HepG2 (cell line): ENCODE measurements around the gene WNT9A. TPM values are rescaled to one million over a fixed set of nuclear protein-coding genes. Genes with fewer than 3 reads are reported as not detected.

ENCODE experiments used
- ATAC-seq: fragments of 200-7000 bp; cut with Tn5 transposase; 3 replicates; pipeline ENCODE4 v1.9.1; 2020; ENCODE audit warnings: mild to moderate bottlenecking, moderate library complexity
- BruUV-seq: library from RNA; stranded (reverse); fragments of 400-500 nt; replicated peaks from 2 replicates; lab custom pipeline; 2021; lab: Mats Ljungman, UMichigan
- CTCF ChIA-PET: fragments of 300-600 bp; formaldehyde crosslinking; extraction: SDS; loops from one replicate; lab custom pipeline; 2021; ENCODE audit warnings: low total read pairs, inconsistent platforms, low intra/inter-chr PET ratio; lab: Yijun Ruan, JAX
- POLR2A ChIA-PET: fragments of 350-600 bp; sonication (Branson Sonifier 250); formaldehyde crosslinking; loops from one replicate; lab custom pipeline; 2020; ENCODE audit warnings: antibody characterized with exemption, inconsistent platforms; lab: Yijun Ruan, JAX
- DNase-seq: peaks from one replicate; pipeline ENCODE4 v3.0.0-alpha.2; 2015; ENCODE audit warnings: low spot score
- FAIRE-seq: peaks from 3 replicates; lab custom pipeline; 2011; peaks lifted over from hg19 to GRCh38; lab: Jason Lieb, UNC
- H2AFZ ChIP-seq: one replicate; pipeline ENCODE4 v1.6.1; 2011; ENCODE audit warnings: low read length, inconsistent platforms
- H3K27ac ChIP-seq: fragments of 300-600 bp; 3 replicates; pipeline ENCODE4 v1.8.0; 2011; ENCODE audit warnings: mixed run types, mild to moderate bottlenecking, mixed read lengths, low read length, inconsistent platforms; ENCODE audit not compliant: insufficient read depth; ENCODE audit errors: extremely low read length
- H3K27me3 ChIP-seq, 2 experiments: fragments of 200-600 bp in 1 of 2; 2 replicates in 1 of 2; 3 replicates in 1 of 2; pipeline versions ENCODE4 v1.6.0 to v1.8.0; 2011; ENCODE audit warnings: low read length in 2 of 2, mild to moderate bottlenecking in 2 of 2, moderate library complexity in 2 of 2, inconsistent platforms in 1 of 2; ENCODE audit not compliant: insufficient read depth in 2 of 2, control insufficient read depth in 1 of 2
- H3K36me3 ChIP-seq, 2 experiments: fragments of 200-600 bp in 1 of 2; replicated peaks in 1 of 2; 2 replicates in 1 of 2; 3 replicates in 1 of 2; pipeline versions ENCODE4 v1.5.1 to v1.8.0; 2011; ENCODE audit warnings: low read length in 2 of 2, inconsistent platforms in 1 of 2; ENCODE audit not compliant: insufficient read depth in 2 of 2, control insufficient read depth in 1 of 2
- H3K4me1 ChIP-seq: 2 replicates; pipeline ENCODE4 v1.5.1; 2012; ENCODE audit warnings: low read length, inconsistent platforms; ENCODE audit not compliant: insufficient read depth
- H3K4me2 ChIP-seq: 2 replicates; pipeline ENCODE4 v1.6.0; 2011; ENCODE audit warnings: low read depth, low read length, inconsistent platforms
- H3K4me3 ChIP-seq, 3 experiments: fragments of 200-600 bp in 1 of 3; sonication (generic), shearing (Covaris generic) in 1 of 3; replicated peaks in 1 of 3; 2 replicates each; pipeline ENCODE4 v1.5.1; 2011 to 2016; ENCODE audit warnings: low read length in 3 of 3, inconsistent platforms in 2 of 3, low read depth in 2 of 3, mild to moderate bottlenecking in 2 of 3, control low read depth in 1 of 3, mixed read lengths in 1 of 3; ENCODE audit not compliant: insufficient read depth in 1 of 3
- H3K79me2 ChIP-seq: one replicate; pipeline ENCODE4 v1.6.1; 2011; ENCODE audit warnings: low read length, inconsistent platforms; ENCODE audit not compliant: insufficient read depth
- H3K9ac ChIP-seq: 2 replicates; pipeline ENCODE4 v1.6.0; 2011; ENCODE audit warnings: mild to moderate bottlenecking, low read depth, low read length, inconsistent platforms; ENCODE audit not compliant: insufficient read depth
- H3K9me3 ChIP-seq: 2 replicates; pipeline ENCODE4 v1.5.1; 2012; ENCODE audit warnings: mild to moderate bottlenecking, low read length
- H4K20me1 ChIP-seq: 2 replicates; pipeline ENCODE4 v1.6.0; 2011; ENCODE audit warnings: inconsistent platforms, mild to moderate bottlenecking, low read length, moderate library complexity; ENCODE audit not compliant: insufficient read depth
- DNMT3B ChIP-seq: conservative IDR thresholded peaks from 2 replicates; pipeline ENCODE4 v1.6.1; 2016; ENCODE audit warnings: missing biosample characterization, control low read depth
- MATR3 ChIP-seq: sonication (generic); formaldehyde crosslinking; IDR thresholded peaks from 2 replicates; pipeline ENCODE4 v1.4.0; 2020; ENCODE audit warnings: missing genetic modification reagents
- ZC3H4 ChIP-seq: sonication (generic); formaldehyde crosslinking; IDR thresholded peaks from 2 replicates; pipeline ENCODE4 v1.4.0; 2020; ENCODE audit warnings: missing genetic modification reagents, borderline replicate concordance
- ZNF180 ChIP-seq: sonication (generic); formaldehyde crosslinking; IDR thresholded peaks from 2 replicates; pipeline ENCODE4 v1.4.0; 2020; ENCODE audit warnings: low read depth, missing genetic modification reagents, borderline replicate concordance
- ZNF317 ChIP-seq: sonication (generic); formaldehyde crosslinking; IDR thresholded peaks from 2 replicates; pipeline ENCODE4 v1.5.0; 2020; ENCODE audit warnings: mild to moderate bottlenecking, missing genetic modification reagents
- ZNF577 ChIP-seq: sonication (generic); formaldehyde crosslinking; IDR thresholded peaks from 2 replicates; pipeline ENCODE4 v1.4.0; 2020; ENCODE audit warnings: mild to moderate bottlenecking, low read depth, missing genetic modification reagents, borderline replicate concordance
- ZNF891 ChIP-seq: sonication (generic); formaldehyde crosslinking; IDR thresholded peaks from 2 replicates; pipeline ENCODE4 v1.5.0; 2020; ENCODE audit warnings: mild to moderate bottlenecking, missing genetic modification reagents
- WGBS: methylation state at CpG from one replicate; pipeline ENCODE4 v1.1.6; 2017; ENCODE audit warnings: low lambda C conversion rate; 5-methylcytosine and 5-hydroxymethylcytosine counted together
- in situ Hi-C: cut with HindIII; loops from 2 replicates; pipeline ENCODE4 v1.10.0; 2017; ENCODE audit warnings: low pct_unique_long_range_greater_than_20kb; ENCODE audit not compliant: extremely low pct_ligation_motif_present
- intact Hi-C: fragments of 100-400 bp; cut with micrococcal nuclease; formaldehyde crosslinking; loops from one replicate; pipeline ENCODE4 v1.10.0; 2022; ENCODE audit not compliant: unreplicated experiment
- polyA plus RNA-seq, 8 experiments: library from polyadenylated mRNA; depleted of rRNA in 3 of 8; stranded (reverse) in 7 of 8; unstranded in 1 of 8; fragments of >200 nt; fragmentation: Illumina TruSeq in 4 of 8; extraction: Trizol in 4 of 8; gene quantifications; 2 replicates each; pipeline versions ENCODE4 v1.2.1 to v1.2.3, GENCODE V29; 2011 to 2016; ENCODE audit warnings: low read depth in 4 of 8, missing spikeins in 1 of 8, mixed read lengths in 1 of 8; ENCODE audit not compliant: insufficient read depth in 1 of 8
- total RNA-seq, 5 experiments: library from RNA; depleted of rRNA; stranded (reverse); fragments of >200 nt; fragmentation: Illumina TruSeq; extraction: Trizol; gene quantifications; 2 replicates each; pipeline ENCODE4 v1.2.3, GENCODE V29; 2016; ENCODE audit warnings: low read depth in 1 of 5
- TF ChIP-seq, protein P1 (sequence below): sonication (generic); formaldehyde crosslinking; IDR thresholded peaks from 2 replicates; pipeline ENCODE4 v1.4.0; 2020; ENCODE audit warnings: missing genetic modification reagents, mild to moderate bottlenecking, borderline replicate concordance
- TF ChIP-seq, protein P2 (sequence below): sonication (generic); formaldehyde crosslinking; IDR thresholded peaks from 2 replicates; pipeline ENCODE4 v1.5.1; 2020; ENCODE audit warnings: mild to moderate bottlenecking, moderate library complexity, missing genetic modification reagents
- TF ChIP-seq, protein P3 (sequence below), 2 experiments: sonication (generic) in 1 of 2; formaldehyde crosslinking in 1 of 2; IDR thresholded peaks; 2 replicates each; pipeline versions ENCODE4 v1.6.1 to v1.9.0; 2014 to 2022; ENCODE audit warnings: antibody characterized with exemption in 1 of 2, borderline replicate concordance in 1 of 2, inconsistent platforms in 1 of 2, low read depth in 1 of 2, missing genetic modification reagents in 1 of 2

Gene WNT9A
- total and polyA plus RNA-seq, 2 of the 13 experiments (the other 11 are each of a cell fraction or from before 2014, with no cell fraction given) = 0.04 TPM; not detected in 1

DNA sequence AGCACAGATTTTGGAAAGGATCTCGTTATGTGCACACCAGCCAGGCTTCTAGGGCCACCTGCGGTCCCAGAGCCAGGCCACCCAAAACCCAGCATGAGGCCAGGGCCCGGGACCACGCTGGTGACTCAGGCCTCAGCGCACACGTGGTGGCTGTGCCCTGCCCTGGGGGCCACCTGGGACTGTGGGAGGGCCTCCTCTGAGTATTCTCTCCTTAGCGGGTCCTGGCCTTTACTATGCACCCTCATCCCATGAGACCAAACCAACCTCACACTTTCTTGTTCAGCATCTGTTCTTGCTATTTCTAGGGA, 9.9 kb downstream of the WNT9A start:
- TF ChIP-seq MATR3 (CRISPR knock-in tag) = no peak
- TF ChIP-seq, protein P1, sequence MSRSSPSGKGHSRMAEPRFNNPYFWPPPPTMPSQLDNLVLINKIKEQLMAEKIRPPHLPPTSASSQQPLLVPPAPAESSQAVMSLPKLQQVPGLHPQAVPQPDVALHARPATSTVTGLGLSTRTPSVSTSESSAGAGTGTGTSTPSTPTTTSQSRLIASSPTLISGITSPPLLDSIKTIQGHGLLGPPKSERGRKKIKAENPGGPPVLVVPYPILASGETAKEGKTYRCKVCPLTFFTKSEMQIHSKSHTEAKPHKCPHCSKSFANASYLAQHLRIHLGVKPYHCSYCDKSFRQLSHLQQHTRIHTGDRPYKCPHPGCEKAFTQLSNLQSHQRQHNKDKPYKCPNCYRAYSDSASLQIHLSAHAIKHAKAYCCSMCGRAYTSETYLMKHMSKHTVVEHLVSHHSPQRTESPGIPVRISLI (CRISPR knock-in tag) = no peak
- TF ChIP-seq ZNF317 (CRISPR knock-in tag) = no peak
- no peak for TF ChIP-seq ZNF180 (CRISPR knock-in tag)
- no peak for TF ChIP-seq ZNF577
- TF ChIP-seq, protein P2, sequence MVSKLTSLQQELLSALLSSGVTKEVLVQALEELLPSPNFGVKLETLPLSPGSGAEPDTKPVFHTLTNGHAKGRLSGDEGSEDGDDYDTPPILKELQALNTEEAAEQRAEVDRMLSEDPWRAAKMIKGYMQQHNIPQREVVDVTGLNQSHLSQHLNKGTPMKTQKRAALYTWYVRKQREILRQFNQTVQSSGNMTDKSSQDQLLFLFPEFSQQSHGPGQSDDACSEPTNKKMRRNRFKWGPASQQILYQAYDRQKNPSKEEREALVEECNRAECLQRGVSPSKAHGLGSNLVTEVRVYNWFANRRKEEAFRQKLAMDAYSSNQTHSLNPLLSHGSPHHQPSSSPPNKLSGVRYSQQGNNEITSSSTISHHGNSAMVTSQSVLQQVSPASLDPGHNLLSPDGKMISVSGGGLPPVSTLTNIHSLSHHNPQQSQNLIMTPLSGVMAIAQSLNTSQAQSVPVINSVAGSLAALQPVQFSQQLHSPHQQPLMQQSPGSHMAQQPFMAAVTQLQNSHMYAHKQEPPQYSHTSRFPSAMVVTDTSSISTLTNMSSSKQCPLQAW (CRISPR knock-in tag) = no peak
- no peak for TF ChIP-seq DNMT3B
- TF ChIP-seq ZC3H4 (CRISPR knock-in tag) = no peak
- TF ChIP-seq, protein P3, sequence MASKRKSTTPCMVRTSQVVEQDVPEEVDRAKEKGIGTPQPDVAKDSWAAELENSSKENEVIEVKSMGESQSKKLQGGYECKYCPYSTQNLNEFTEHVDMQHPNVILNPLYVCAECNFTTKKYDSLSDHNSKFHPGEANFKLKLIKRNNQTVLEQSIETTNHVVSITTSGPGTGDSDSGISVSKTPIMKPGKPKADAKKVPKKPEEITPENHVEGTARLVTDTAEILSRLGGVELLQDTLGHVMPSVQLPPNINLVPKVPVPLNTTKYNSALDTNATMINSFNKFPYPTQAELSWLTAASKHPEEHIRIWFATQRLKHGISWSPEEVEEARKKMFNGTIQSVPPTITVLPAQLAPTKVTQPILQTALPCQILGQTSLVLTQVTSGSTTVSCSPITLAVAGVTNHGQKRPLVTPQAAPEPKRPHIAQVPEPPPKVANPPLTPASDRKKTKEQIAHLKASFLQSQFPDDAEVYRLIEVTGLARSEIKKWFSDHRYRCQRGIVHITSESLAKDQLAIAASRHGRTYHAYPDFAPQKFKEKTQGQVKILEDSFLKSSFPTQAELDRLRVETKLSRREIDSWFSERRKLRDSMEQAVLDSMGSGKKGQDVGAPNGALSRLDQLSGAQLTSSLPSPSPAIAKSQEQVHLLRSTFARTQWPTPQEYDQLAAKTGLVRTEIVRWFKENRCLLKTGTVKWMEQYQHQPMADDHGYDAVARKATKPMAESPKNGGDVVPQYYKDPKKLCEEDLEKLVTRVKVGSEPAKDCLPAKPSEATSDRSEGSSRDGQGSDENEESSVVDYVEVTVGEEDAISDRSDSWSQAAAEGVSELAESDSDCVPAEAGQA (IDR thresholded peaks at IDR 0.05; ENCODE audit: low read depth) = no peak
- TF ChIP-seq, protein P3 (CRISPR knock-in tag; IDR thresholded peaks at IDR 0.05; ENCODE audit: borderline replicate concordance) = no peak
- TF ChIP-seq ZNF891 = no peak
- BruUV-seq = no TSS peak
- no peak overlapping the region for H3K27ac ChIP-seq
- peaks cover 11 to 70% of the 10 kb centered on the region in 2 experiments; a peak in 4 of 5 replicates for H3K27me3 ChIP-seq
- no peaks in the 10 kb centered on the region for H4K20me1 ChIP-seq
- POLR2A ChIA-PET = no interaction called here
- H3K4me3 ChIP-seq = no peak overlapping the region
- WGBS = 30% methylated on average over 3 of the region's 7 CpGs
- ATAC-seq (no peak), FAIRE-seq (no peak), DNase-seq (no peak)
- no peaks in the 10 kb centered on the region for H3K4me1 ChIP-seq
- no peak overlapping the region for H3K4me2 ChIP-seq
- H3K9ac ChIP-seq = no peak overlapping the region
- CTCF ChIA-PET = no interaction called here
- in situ Hi-C loops = no loop called here
- no peaks in the 10 kb centered on the region for H3K9me3 ChIP-seq
- intact Hi-C loops = no loop called here
- H3K79me2 ChIP-seq = no peaks in the 10 kb centered on the region
- H2AFZ ChIP-seq = no peak overlapping the region
- H3K36me3 ChIP-seq = no peaks in the 10 kb centered on the region
